Germinal center (tissue), 1 donor: ENCODE data around the gene PCF11.
A peak's percentile ranks its signal among the peaks of the same experiment; 100 is the strongest.
"Not testable (repeated sequence)": the region's sequence is repeated elsewhere in the genome, so short reads cannot be mapped to it uniquely, and the experiment has no call there.

Experiments used
- DNase-seq: peaks from one replicate; pipeline ENCODE4 v3.0.0; 2012; ENCODE audit warnings: mixed read lengths, low spot score

The PCF11 gene

DNA sequence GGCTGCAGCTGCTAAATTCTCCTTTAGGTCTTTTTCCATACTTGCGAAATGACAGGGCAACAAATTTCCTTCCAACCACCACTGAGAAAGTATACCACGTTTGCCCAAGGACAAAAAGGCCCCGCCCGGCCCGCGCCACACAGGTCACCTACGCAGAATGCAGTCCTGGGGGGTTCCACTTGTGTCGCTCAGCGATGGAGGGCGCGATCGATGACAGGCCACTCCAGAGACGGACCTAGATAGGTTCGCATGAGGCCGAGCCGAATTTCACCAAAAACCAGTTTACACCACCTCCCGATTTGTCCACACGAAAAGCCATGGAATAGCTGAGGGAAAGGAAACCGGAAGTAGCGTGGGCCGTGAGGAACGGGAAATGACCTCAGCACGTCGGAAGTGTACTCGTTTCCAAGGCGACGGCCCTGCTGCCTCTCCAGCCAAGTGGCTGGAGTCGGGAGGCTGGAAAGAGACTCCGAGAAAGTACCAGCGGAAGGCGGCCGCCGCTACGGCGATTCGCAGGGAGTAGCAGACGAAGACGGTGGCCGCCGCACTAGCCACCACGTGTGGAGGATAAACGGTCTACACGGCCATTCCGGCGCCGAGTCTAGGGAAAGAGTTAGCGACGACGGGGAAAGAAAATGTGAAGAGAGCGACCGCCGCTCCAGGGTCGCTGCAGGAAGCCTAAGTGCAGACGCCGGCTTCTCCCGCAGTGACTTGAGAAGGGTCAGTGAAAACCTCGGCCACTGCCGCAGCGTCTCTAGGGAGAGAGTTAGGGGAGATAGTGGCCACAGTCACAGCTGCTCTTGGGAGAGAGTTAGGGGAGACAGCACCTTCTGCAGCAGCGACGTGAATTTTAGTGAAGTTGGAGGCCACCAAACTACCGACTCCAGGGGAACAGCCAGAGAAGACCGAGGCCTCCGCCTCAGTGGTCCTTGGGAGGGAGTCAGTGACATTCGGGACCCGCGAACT is 36.7 kb downstream of the PCF11 start, which contains the start of gene ANKRD42:
Gene ANKRD42, plus strand, starts transcription at position 398 of the 966 bp plus-strand sequence. CDS start 959 bp downstream, outside the sequence.
- peak; percentile 90 for DNase-seq

DNA sequence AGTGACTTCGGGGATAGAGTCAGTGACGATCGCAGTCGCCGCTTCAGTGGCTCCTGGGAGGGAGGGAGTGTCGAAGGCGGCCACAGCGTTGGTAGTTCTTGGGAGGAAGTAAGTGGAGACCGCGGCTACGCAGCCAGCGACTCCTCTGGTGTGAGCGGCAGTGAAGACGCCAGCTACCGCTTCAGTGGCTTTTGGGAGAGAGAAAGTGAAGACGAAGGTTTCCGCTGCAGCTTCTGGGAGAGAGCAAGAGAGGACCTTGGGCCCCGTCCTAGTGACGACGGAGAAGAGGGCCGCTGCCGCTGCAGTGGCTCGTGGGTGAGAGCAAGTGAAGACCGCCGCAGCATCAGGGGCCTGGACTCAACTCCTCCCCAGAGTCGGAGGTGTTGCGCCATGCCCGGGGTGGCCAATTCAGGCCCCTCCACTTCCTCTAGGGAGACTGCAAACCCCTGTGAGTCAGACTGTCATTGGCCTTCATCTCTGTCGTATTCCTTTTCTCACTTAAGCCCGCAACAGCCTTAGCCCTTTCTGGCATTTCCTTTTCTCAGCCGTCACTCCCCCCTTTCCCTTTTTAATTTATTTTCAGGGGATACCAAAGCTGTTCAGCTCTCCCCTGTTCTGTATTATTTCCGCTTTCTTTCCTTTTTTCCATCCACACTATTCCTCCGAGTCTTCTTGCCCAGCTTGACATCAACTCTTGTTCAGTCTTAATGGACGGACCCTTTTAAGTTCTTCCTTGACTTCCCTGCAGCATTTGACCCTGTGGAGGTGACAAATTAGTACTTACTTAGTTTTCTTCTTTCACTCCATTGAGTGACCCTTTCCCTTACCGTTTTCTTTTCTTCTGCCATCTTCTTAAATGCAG is 37.6 kb downstream of the PCF11 start:
- peak; percentile 69 for DNase-seq

DNA sequence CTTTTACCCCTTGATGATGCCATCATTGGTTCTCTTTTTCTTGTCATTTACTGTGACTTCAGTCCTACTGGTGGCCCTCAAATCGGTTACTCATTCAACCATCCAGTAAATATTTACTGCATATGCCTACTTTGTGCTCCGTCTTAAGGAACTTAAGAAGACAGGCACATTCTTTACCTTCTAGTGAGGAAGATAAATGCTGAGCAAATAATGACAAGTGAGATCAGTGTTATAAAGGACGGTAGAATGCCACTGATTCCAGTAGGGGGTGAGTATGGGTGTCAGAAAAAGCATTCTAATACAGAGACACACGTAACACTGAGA is 38.2 kb downstream of the PCF11 start:
- DNase-seq: peak; percentile 6

DNA sequence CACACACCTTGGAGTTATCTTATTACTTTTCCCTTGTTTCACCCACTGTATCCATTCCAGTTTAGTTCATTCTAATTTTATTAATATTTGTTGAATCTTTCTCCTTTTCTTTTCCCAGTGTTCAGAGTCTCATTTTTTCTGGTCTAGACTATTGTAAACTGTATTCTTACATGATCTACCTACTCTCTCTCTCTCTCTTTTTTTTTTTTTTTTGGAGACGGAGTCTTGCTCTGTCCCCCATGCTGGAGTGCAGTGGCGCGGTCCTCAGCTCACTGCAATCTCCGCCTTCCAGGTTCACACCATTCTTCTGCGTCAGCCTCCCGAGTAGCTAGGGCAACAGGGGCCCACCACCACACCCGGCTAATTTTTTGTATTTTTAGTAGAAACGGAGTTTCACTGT is 38.7 kb downstream of the PCF11 start:
- DNase-seq: no peak

DNA sequence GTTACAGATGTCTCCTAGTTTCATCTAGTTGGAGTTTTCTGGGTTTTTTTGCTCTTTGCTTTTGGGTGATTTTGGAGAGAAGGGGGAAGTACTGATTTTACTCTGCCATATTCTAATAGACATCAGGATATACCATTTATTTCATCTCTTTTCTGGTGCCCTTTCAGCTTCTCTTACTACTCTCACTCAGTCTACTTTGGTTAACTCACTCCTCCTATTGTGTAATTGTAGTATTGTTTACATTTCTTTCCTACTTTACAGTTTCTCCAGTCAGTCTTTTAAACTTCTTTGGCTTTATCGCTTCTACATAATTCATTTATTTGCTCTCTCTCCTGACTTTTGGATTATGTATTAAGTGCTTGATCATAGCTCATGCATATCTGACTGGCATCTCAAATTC is 43.1 kb downstream of the PCF11 start:
- no peak for DNase-seq

DNA sequence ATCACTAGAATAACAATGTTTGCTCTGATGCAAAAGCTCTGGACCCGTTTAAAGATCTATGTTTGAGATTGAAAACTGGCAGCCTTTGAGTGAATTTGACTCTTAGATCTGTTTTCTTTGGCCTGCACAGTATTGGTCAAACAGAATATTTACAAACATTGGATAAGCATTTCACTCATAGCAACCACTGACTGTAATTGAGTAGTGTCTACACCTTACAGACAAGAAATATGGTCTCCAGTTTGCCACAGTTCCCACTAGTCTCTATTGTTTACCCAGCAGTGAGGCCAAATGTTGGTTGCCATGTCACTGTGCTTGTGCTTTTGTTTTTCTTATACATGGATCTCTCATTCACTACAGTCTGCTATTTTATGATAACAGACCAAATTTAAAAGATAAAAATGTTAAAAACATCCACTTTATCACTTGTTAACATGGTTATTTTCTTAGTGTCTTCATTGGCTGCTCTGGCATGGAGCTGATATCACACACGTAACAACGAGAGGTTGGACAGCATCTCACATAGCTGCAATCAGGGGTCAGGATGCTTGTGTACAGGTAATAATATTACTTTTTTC is 48.8 kb downstream of the PCF11 start:
- DNase-seq: no peak

DNA sequence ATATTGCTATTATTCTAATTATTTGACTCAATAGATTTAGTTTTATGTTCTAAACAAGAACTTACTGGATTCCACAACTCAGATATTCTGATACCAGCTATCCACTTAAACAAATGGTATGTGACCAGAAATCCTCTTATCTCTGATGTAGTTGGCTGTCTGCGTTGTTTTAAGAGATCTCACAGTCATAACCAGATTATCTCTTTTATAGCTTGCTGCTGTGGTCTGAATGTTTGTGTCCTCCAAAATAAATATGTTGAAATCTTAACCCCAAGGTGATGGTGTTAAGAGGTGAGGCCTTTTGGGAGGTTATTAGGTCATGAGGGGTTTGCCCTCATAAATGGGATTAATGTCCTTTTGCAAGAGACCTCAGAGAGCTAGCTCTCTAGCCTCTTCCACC is 49.3 kb downstream of the PCF11 start:
- no peak for DNase-seq

DNA sequence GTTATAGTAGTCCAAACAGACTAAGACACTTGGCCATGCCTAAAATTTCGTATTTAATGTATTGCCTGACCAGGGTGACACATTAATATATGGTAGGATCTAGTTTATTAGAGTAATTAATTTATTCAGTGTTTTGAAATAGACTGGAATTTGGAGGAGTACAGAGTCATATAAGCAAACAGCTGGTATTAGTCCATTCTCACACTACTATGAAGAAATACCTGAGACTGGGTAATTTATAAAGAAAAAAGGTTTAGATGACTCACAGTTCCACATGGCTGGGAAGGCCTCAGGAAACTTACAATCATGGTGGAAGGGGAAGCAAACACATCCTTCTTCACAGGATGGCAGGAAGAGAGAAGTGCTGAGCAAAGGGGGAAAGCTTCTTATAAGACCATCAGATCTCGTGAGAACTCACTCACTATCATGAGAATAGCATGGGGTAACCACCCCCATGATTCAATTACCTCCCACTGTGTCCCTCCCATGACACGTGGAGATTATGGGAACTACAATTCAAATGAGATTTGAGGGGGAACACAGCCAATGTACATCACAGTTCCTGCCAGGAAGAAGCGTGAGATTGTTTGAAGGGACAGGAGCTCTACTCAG is 49.9 kb downstream of the PCF11 start:
- not testable (repeated sequence) for DNase-seq

DNA sequence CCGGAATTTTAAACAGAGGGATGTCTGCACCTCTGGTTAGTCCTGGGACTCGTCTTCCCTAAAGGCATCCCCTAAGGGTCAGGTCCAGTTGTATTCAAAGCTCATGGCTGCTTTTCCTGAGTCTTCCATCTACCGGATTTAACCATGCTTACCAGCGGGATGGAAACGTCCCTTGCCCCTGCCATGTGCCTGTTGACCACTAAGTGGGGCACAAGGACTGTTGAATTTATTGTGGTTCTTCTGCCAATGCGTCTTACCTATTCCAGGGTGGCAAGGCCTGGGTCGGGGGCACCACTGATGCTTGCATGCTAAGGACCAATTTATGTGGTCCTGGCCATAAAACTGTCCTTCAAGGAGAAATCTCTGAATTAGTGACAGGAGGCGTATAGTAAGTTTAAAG is 62.2 kb downstream of the PCF11 start:
- DNase-seq: no peak

DNA sequence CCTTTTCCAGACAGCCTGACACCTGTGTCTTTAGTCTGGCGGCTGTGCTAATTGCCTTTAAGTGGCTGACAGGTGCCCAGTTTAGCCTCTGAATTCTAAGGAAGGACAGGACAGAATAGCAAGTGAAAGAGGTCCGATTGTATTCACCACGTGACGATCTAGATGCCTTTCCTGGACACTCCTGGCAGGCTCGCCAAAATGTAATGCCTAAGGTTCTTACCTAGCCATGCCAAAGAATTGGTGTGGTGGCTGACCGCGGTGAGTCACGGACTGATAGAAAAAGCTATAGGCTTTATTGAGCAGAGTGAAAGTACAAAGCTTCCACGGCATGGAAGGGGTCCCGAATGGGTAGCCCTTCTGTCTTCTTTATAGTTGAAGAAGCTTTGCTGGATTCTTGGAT is 63.3 kb downstream of the PCF11 start:
- DNase-seq: no peak

DNA sequence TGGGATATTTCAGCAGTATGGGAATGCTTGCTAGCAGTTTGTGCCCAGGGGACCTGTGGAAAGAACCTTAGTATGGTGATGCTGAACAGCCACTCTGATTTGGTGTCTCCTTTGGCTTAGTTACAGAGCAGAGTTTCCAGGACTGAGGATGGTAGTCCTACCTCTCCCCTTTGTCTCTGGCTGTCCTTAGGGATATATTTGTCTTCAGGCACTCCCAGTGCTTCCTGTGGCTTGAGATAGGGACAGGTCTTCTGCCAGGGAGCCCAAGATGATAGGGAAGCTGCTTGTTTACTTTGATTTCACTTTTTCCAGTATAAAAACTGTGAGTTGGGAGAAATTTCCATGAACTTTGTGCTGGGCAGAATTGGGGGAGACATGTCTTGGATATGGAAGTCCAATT is 64.8 kb downstream of the PCF11 start:
- DNase-seq: no peak

DNA sequence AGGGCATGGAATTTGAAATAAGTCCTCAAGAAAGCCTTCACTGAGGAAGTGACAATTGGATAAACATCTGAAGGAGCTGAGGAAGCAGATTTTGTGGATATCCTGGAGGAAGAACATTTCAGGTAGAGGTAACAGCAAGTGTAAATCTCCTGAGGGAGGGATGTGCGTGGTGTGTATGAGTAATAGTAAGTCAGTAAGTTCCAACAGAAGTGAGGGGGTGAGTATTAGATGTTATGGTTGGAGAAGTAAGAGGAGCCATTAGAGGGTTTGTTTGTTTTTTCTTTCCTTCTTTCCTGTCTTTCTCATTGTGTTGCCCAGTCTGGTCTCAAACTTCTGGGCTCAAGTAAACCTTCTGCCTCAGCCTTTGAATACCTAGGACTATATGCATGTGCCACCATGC is 65.6 kb downstream of the PCF11 start:
- no peak for DNase-seq

DNA sequence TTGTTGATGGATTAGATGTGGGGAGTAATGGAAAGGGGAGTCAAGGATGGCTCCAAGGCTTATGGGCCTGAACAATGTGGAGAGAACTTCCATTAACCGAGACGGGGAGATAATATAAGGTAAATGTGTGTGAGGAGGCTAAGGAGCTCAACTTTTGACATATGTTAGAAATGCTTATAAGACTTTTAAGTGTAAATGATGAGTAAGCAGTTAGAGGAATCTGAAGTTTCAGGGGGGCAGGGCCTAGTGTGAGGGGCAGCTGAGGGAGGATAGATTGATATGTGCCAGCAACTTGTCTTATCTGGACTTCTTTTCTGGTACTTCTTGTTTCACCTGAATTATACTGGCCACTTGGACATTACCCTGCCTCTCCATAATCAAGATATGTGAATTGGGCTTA is 66.5 kb downstream of the PCF11 start:
- DNase-seq: no peak

DNA sequence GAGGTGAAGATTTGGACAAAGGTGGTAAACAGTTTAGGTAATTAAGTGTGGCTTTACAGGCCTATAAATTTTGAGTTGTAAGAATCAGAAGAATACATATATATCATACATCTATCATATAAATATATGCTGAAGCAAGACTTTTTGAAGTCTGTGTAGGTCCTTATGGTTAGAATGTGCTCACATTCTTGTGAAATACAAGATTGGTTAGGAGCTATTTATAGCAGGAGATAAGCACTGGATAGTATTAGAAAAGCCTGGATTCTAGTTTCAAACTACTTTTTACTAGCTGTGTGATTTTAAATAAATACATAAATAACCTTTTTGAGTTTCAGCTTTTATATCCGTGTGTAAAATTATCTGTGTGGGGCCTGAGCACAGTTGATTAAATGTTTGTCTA is 78.9 kb downstream of the PCF11 start:
- no peak for DNase-seq
